OCI-LY7 (cell line): ENCODE data around the gene CPZ. TPM values are rescaled to one million over a fixed set of nuclear protein-coding genes. Genes with fewer than 3 reads are reported as not detected.

Experiments
- BruUV-seq: library from RNA; stranded (reverse); fragments of 400-500 nt; replicated peaks from 2 replicates; lab custom pipeline; 2021; lab: Mats Ljungman, UMichigan
- CTCF ChIA-PET: fragments of 300-600 bp; sonication (Branson Sonifier 250); formaldehyde crosslinking; loops from one replicate; lab custom pipeline; 2022; ENCODE audit warnings: antibody characterized with exemption; ENCODE audit not compliant: unreplicated experiment; lab: Charles Lee
- POLR2A ChIA-PET: fragments of 300-600 bp; sonication (Branson Sonifier 250); formaldehyde crosslinking; loops from one replicate; lab custom pipeline; 2022; ENCODE audit warnings: antibody characterized with exemption; lab: Charles Lee
- DNase-seq: peaks from one replicate; pipeline ENCODE4 v3.0.0-alpha.2; 2015; ENCODE audit warnings: low spot score
- H2AFZ ChIP-seq: fragments of 200-600 bp; sonication (generic), shearing (Covaris generic); 2 replicates; pipeline ENCODE4 v1.6.1; 2014; ENCODE audit warnings: mild to moderate bottlenecking, antibody characterized with exemption, low read length, moderate library complexity
- H3K27ac ChIP-seq: fragments of 200-600 bp; sonication (generic); 2 replicates; pipeline ENCODE4 v1.5.1; 2014; ENCODE audit warnings: mixed run types, low read depth, mild to moderate bottlenecking, moderate library complexity, low read length, inconsistent platforms; ENCODE audit not compliant: poor library complexity, severe bottlenecking
- H3K36me3 ChIP-seq: fragments of 200-600 bp; sonication (generic); 2 replicates; pipeline ENCODE4 v1.6.1; 2014; ENCODE audit warnings: mild to moderate bottlenecking, antibody characterized with exemption, low read length, moderate library complexity, mixed read lengths; ENCODE audit not compliant: insufficient read depth
- H3K4me1 ChIP-seq: fragments of 200-600 bp; sonication (generic); 2 replicates; pipeline ENCODE4 v1.5.1; 2014; ENCODE audit warnings: mild to moderate bottlenecking, low read length; ENCODE audit not compliant: insufficient read depth, poor library complexity, severe bottlenecking
- H3K4me2 ChIP-seq: fragments of 200-600 bp; sonication (generic); 2 replicates; pipeline ENCODE4 v1.6.1; 2014; ENCODE audit warnings: mild to moderate bottlenecking, low read length
- H3K4me3 ChIP-seq: fragments of 200-600 bp; sonication (generic); 2 replicates; pipeline ENCODE4 v1.5.1; 2014; ENCODE audit warnings: mild to moderate bottlenecking, low read depth, low read length; ENCODE audit not compliant: poor library complexity, severe bottlenecking
- H3K79me2 ChIP-seq: fragments of 200-600 bp; sonication (generic); 2 replicates; pipeline ENCODE4 v1.6.1; 2016; ENCODE audit warnings: low read depth, mild to moderate bottlenecking, low read length, moderate library complexity, mixed read lengths; ENCODE audit not compliant: insufficient read depth
- H3K9me2 ChIP-seq: fragments of 200-600 bp; sonication (generic); 2 replicates; pipeline ENCODE4 v1.6.1; 2016; ENCODE audit warnings: mild to moderate bottlenecking, low read length, mixed read lengths; ENCODE audit not compliant: insufficient read depth
- H3K9me3 ChIP-seq: fragments of 200-600 bp; sonication (generic); 2 replicates; pipeline ENCODE4 v1.6.1; 2014; ENCODE audit warnings: mild to moderate bottlenecking, mixed run types, low read length, mixed read lengths
- H4K20me1 ChIP-seq: fragments of 200-600 bp; sonication (generic); 2 replicates; pipeline ENCODE4 v1.6.1; 2014; ENCODE audit warnings: mild to moderate bottlenecking, antibody characterized with exemption, low read length, moderate library complexity, mixed read lengths; ENCODE audit not compliant: insufficient read depth
- CTCF ChIP-seq: fragments of 200-600 bp; sonication (generic); conservative IDR thresholded peaks from 2 replicates; pipeline ENCODE4 v1.5.1; 2014; ENCODE audit warnings: mild to moderate bottlenecking, antibody characterized with exemption, low read length, moderate library complexity, mixed read lengths
- EZH2phosphoT487 ChIP-seq: fragments of 200-600 bp; sonication (generic); IDR thresholded peaks from 2 replicates; pipeline ENCODE4 v1.6.1; 2018; ENCODE audit warnings: low read depth, borderline replicate concordance, mild to moderate bottlenecking, mixed run types, antibody characterized with exemption, low read length, moderate library complexity, mixed read lengths
- intact Hi-C: fragments of 100-400 bp; cut with micrococcal nuclease; formaldehyde crosslinking; loops from one replicate; pipeline ENCODE4 v1.10.0; 2022; ENCODE audit not compliant: unreplicated experiment
- total RNA-seq, 2 experiments: library from RNA; depleted of rRNA in 1 of 2; stranded (reverse); fragments of >200 nt in 1 of 2; shearing (Covaris generic) in 1 of 2; gene quantifications; 2 replicates each; pipeline ENCODE4 v1.2.3, GENCODE V29; 2014 to 2022

The CPZ gene
- total RNA-seq, 2 experiments from 2014 or later: not detected

GRCh38 chr4:8593264-8594096 lies 915 bp downstream of the CPZ start:
- no peak for DNase-seq
- Histone ChIP-seq H3K9me2 (no peaks in the 10 kb centered on the region), H3K27ac (no peak overlapping the region), H3K4me3 (no peak overlapping the region), H4K20me1 (no peaks in the 10 kb centered on the region), H3K4me1 (no peaks in the 10 kb centered on the region), H3K4me2 (no peak overlapping the region), H3K79me2 (no peaks in the 10 kb centered on the region), H3K36me3 (no peaks in the 10 kb centered on the region), H2AFZ (no peak overlapping the region), H3K9me3 (no peaks in the 10 kb centered on the region)
- POLR2A ChIA-PET: no interaction called here
- intact Hi-C loops: loop anchor here (1.0 kb wide), 2 partner anchors 125 to 351 kb away; no protein-coding TSS in a partner anchor
- BruUV-seq: no TSS peak
- CTCF ChIA-PET: no interaction called here
- TF ChIP-seq EZH2phosphoT487 (no peak), CTCF (no peak)

- peak; percentile 80 for TF ChIP-seq CTCF
- TF ChIP-seq EZH2phosphoT487: no peak
- Histone ChIP-seq H3K27ac (no peak overlapping the region), H3K36me3 (no peaks in the 10 kb centered on the region), H3K9me3 (no peaks in the 10 kb centered on the region), H2AFZ (no peak overlapping the region), H3K4me1 (no peaks in the 10 kb centered on the region), H3K79me2 (no peaks in the 10 kb centered on the region), H3K4me3 (no peak overlapping the region), H3K4me2 (no peak overlapping the region), H4K20me1 (no peaks in the 10 kb centered on the region), H3K9me2 (no peaks in the 10 kb centered on the region)
- POLR2A ChIA-PET: no interaction called here
- BruUV-seq: no TSS peak
- DNase-seq: peak; percentile 44
- intact Hi-C loops: loop anchor here (1.0 kb wide), 2 partner anchors 126 to 352 kb away; no protein-coding TSS in a partner anchor
- CTCF ChIA-PET: no interaction called here
Measured at GRCh38 chr4:8594097-8595038, 1.8 kb downstream of the CPZ start.
